Measurements from ENCODE around the gene WDR74. TPM values are rescaled to one million over a fixed set of nuclear protein-coding genes. Genes with fewer than 3 reads are reported as not detected.

WDR74 gene
- total RNA-seq, result 95.9 and 124 TPM in 2 replicates

- CTCF ChIA-PET, result interaction anchor here (0.6 to 2.9 kb wide), 5 partner anchors 17 to 248 kb away, joined by 3 to 28 read pairs (median 3); partner anchors contain the start of genes HNRNPUL2, TMEM179B and TUT1
- POLR2A ChIA-PET, result interaction anchor here (0.6 to 9.5 kb wide), 38 partner anchors 7 to 1886 kb away, joined by 3 to 597 read pairs (median 23); partner anchors contain the start of genes B3GAT3, BSCL2, C11orf98 and CSKMT
- H3K27ac Mint-ChIP-seq, result no peak within 1 kb of the TSS
- no peak for TF ChIP-seq CTCF (IDR thresholded peaks at IDR 0.05)
- ATAC-seq (ENCODE audit: low read depth) (peak; percentile 30), DNase-seq (peak; percentile 84)
- H3K4me3 Mint-ChIP-seq, result no peak within 1 kb of the TSS
- no peaks in the 10 kb centered on the region for H3K27me3 Mint-ChIP-seq
- intact Hi-C loops (cut with micrococcal nuclease), result loop anchor here (1.0 kb wide), 3 partner anchors 8 to 52 kb away; partner anchors contain the start of genes NXF1 and TMEM179B
- H3K36me3 Mint-ChIP-seq (ENCODE audit: low read depth), result peaks cover 40% of the 10 kb centered on the region
- no peaks in the 10 kb centered on the region for H3K9me3 Mint-ChIP-seq
- H3K4me1 Mint-ChIP-seq, result peaks cover 39% of the 10 kb centered on the region
Observed at GRCh38 chr11:62839050-62839945, at the start of gene WDR74. TSS of gene WDR74 (minus strand) at chr11:62839590. CDS start at chr11:62839570, 20 bp downstream.

GRCh38 chr11:62889126-62889483 lies 49.7 kb upstream of the WDR74 start:
- ChIA-PET CTCF (interaction anchor here (2.7 kb wide), 1 partner anchor 16 kb away, joined by 6 read pairs; no protein-coding TSS in a partner anchor), POLR2A (interaction anchor here (0.6 to 1.2 kb wide), 2 partner anchors 8 to 169 kb away, joined by 5 to 11 read pairs; partner anchors contain the start of gene SLC3A2)
- Mint-ChIP-seq H3K4me1 (peaks cover 12% of the 10 kb centered on the region), H3K36me3 (ENCODE audit: low read depth) (peaks cover 60% of the 10 kb centered on the region), H3K4me3 (peak overlapping the region; percentile 45), H3K27ac (no peak overlapping the region), H3K9me3 (no peaks in the 10 kb centered on the region), H3K27me3 (peaks cover 2% of the 10 kb centered on the region)
- DNase-seq (no peak), ATAC-seq (ENCODE audit: low read depth) (no peak)
- TF ChIP-seq CTCF (IDR thresholded peaks at IDR 0.05), result no peak
- intact Hi-C loops (cut with micrococcal nuclease), result loop anchor here (10.0 kb wide), 2 partner anchors 504 to 676 kb away; partner anchors contain the start of gene PLAAT2

- Mint-ChIP-seq H3K27ac (no peak overlapping the region), H3K36me3 (ENCODE audit: low read depth) (peaks cover 67% of the 10 kb centered on the region), H3K27me3 (peaks cover 2% of the 10 kb centered on the region), H3K9me3 (no peaks in the 10 kb centered on the region), H3K4me3 (no peak overlapping the region), H3K4me1 (peaks cover 18% of the 10 kb centered on the region)
- intact Hi-C loops (cut with micrococcal nuclease), result loop anchor here (10.0 kb wide), 2 partner anchors 504 to 676 kb away; partner anchors contain the start of gene PLAAT2
- CTCF ChIA-PET, result no interaction called here
- no peak for ATAC-seq (ENCODE audit: low read depth)
- POLR2A ChIA-PET, result no interaction called here
- TF ChIP-seq CTCF (IDR thresholded peaks at IDR 0.05), result no peak
- DNase-seq, result no peak
Observed at GRCh38 chr11:62888406-62888805, 49.0 kb upstream of the WDR74 start.

GRCh38 chr11:62885137-62885750 lies 45.9 kb upstream of the WDR74 start:
- H3K4me3 Mint-ChIP-seq, result peak overlapping the region; percentile 35
- intact Hi-C loops (cut with micrococcal nuclease), result loop anchor here (10.0 kb wide), 2 partner anchors 500 to 680 kb away; partner anchors contain the start of gene PLAAT2
- no peaks in the 10 kb centered on the region for H3K27me3 Mint-ChIP-seq
- ChIA-PET CTCF (interaction anchor here (1.6 to 2.0 kb wide), 2 partner anchors 12 to 21 kb away, joined by 3 to 5 read pairs; no protein-coding TSS in a partner anchor), POLR2A (interaction anchor here (0.6 to 7.7 kb wide), 6 partner anchors 28 to 293 kb away, joined by 3 to 258 read pairs (median 6); partner anchors contain the start of gene WDR74)
- peaks cover 96% of the 10 kb centered on the region for H3K36me3 Mint-ChIP-seq (ENCODE audit: low read depth)
- H3K4me1 Mint-ChIP-seq, result peaks cover 38% of the 10 kb centered on the region
- H3K9me3 Mint-ChIP-seq, result no peaks in the 10 kb centered on the region
- H3K27ac Mint-ChIP-seq, result no peak overlapping the region
- no peak for TF ChIP-seq CTCF (IDR thresholded peaks at IDR 0.05)
- no peak for DNase-seq
- ATAC-seq (ENCODE audit: low read depth), result no peak

Data from activated B cell treated with CpG ODN at 0.5 μM for 24 hours (primary cell).